Upper lobe of right lung (tissue), 1 donor: ENCODE data around the gene PLSCR1. TPM values are rescaled to one million over a fixed set of nuclear protein-coding genes. Genes with fewer than 3 reads are reported as not detected.

ENCODE experiments used
- ATAC-seq: fragments of 200-7000 bp; cut with Tn5 transposase; one replicate; pipeline ENCODE4 v1.9.1; 2020; ENCODE audit warnings: mild to moderate bottlenecking, moderate library complexity
- DNase-seq: peaks from one replicate; pipeline ENCODE4 v3.0.0-alpha.2; 2020
- H3K27ac ChIP-seq: fragments of 200-600 bp; one replicate; pipeline ENCODE4 v1.8.0; 2022
- H3K27me3 ChIP-seq: fragments of 200-600 bp; one replicate; pipeline ENCODE4 v1.8.0; 2022; ENCODE audit warnings: mild to moderate bottlenecking
- H3K36me3 ChIP-seq: fragments of 200-600 bp; one replicate; pipeline ENCODE4 v1.8.0; 2022
- H3K4me1 ChIP-seq: fragments of 200-600 bp; one replicate; pipeline ENCODE4 v1.8.0; 2022
- H3K4me3 ChIP-seq: fragments of 200-600 bp; one replicate; pipeline ENCODE4 v1.8.0; 2022; ENCODE audit warnings: mild to moderate bottlenecking
- H3K9me3 ChIP-seq: fragments of 200-600 bp; one replicate; pipeline ENCODE4 v1.8.0; 2022
- intact Hi-C: fragments of 100-400 bp; cut with DNase I; formaldehyde crosslinking; loops from one replicate; pipeline ENCODE4 v1.11.0; 2022
- total RNA-seq: library from RNA; stranded (reverse); fragmentation: NEBNext Ultra II Directional; extraction: Animal tissue kit (Norgen Biotek cat#: 25700); gene quantifications from one replicate; pipeline ENCODE4 v1.2.1, GENCODE V29; 2021
- TF ChIP-seq, protein P1 (sequence below): fragments of 200-600 bp; IDR thresholded peaks from one replicate; pipeline ENCODE4 v1.8.0; 2022; ENCODE audit warnings: antibody characterized with exemption
- donor health status: DM: no; HTN: yes; CAD: no; lungs with severe emphysema.

Gene PLSCR1
- total RNA-seq, 1 donor from 2014 or later: 165 TPM

DNA sequence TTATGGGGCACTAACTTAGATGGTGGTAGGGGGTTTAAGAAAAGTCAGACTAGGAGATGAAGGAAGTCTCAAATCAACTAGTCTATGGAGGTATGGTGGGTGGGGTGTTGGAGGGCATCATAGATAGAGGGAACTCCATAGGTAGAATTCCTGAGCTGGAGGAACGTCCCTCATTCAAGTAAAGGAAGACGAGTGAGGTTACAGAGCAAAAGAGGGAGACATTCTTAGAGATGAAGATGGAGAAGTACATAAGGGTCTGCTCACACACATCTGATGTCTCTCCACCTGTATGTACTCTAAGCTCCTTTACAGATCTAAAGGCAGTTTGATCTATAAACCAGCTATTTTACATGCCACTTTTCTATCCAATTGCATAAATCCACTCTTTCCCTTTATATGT lies 1.4 kb downstream of the PLSCR1 start:
- H3K27me3 ChIP-seq: no peaks in the 10 kb centered on the region
- DNase-seq (no peak), ATAC-seq (no peak)
- intact Hi-C loops: no loop called here
- peak overlapping the region; percentile 97 for H3K27ac ChIP-seq
- no peaks in the 10 kb centered on the region for H3K9me3 ChIP-seq
- H3K36me3 ChIP-seq: no peaks in the 10 kb centered on the region
- peaks cover 33% of the 10 kb centered on the region for H3K4me1 ChIP-seq
- TF ChIP-seq, protein P1, sequence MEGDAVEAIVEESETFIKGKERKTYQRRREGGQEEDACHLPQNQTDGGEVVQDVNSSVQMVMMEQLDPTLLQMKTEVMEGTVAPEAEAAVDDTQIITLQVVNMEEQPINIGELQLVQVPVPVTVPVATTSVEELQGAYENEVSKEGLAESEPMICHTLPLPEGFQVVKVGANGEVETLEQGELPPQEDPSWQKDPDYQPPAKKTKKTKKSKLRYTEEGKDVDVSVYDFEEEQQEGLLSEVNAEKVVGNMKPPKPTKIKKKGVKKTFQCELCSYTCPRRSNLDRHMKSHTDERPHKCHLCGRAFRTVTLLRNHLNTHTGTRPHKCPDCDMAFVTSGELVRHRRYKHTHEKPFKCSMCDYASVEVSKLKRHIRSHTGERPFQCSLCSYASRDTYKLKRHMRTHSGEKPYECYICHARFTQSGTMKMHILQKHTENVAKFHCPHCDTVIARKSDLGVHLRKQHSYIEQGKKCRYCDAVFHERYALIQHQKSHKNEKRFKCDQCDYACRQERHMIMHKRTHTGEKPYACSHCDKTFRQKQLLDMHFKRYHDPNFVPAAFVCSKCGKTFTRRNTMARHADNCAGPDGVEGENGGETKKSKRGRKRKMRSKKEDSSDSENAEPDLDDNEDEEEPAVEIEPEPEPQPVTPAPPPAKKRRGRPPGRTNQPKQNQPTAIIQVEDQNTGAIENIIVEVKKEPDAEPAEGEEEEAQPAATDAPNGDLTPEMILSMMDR: no peak
- H3K4me3 ChIP-seq: peak overlapping the region; percentile 80

DNA sequence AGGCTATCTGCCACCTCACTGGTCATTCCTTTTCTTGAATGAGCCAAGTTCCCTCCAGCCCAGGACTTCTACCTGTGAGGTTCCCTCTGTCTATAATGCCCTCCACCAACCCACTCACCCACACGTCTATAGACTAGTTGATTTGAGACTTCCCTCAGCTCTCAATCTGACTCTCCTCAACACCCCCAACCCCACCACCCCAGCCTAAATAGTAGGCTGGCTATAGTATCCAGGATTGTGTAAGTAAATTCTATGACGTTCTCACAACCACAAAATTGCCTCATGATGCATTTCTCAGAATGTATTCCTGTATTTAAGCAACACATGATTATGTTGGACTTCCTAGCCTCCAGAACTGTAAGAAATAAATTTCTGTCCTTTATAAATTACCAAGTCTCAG lies 2.2 kb downstream of the PLSCR1 start:
- peaks cover 38% of the 10 kb centered on the region for H3K4me1 ChIP-seq
- peak; percentile 1 for ATAC-seq
- no peaks in the 10 kb centered on the region for H3K9me3 ChIP-seq
- no peak for DNase-seq
- intact Hi-C loops: no loop called here
- H3K4me3 ChIP-seq: peak overlapping the region; percentile 80
- no peaks in the 10 kb centered on the region for H3K27me3 ChIP-seq
- H3K36me3 ChIP-seq: no peaks in the 10 kb centered on the region
- H3K27ac ChIP-seq: peak overlapping the region; percentile 97
- TF ChIP-seq, protein P1: no peak

DNA sequence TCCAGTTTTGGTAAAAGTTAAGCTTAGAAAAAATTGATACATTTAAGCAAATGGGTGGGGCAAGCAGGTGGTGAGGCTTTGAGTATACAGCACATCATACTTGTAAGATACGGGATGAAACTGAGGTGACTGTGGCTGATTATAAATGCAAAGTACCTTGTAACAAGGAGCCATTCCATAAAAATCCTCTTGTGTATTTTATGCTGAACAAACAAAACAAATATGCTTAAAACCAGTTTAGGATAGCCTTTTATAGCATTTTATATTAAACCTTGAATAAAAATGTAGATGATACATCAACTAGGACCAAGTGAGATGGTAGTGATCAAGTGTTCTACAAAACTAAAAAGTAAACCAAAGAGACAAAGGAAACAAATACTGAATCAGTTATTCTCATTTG lies 3.4 kb downstream of the PLSCR1 start:
- no peaks in the 10 kb centered on the region for H3K9me3 ChIP-seq
- ATAC-seq: no peak
- TF ChIP-seq, protein P1: no peak
- DNase-seq: no peak
- H3K27me3 ChIP-seq: no peaks in the 10 kb centered on the region
- peaks cover 46% of the 10 kb centered on the region for H3K4me1 ChIP-seq
- H3K36me3 ChIP-seq: no peaks in the 10 kb centered on the region
- peak overlapping the region; percentile 80 for H3K4me3 ChIP-seq
- no peak overlapping the region for H3K27ac ChIP-seq
- intact Hi-C loops: no loop called here

DNA sequence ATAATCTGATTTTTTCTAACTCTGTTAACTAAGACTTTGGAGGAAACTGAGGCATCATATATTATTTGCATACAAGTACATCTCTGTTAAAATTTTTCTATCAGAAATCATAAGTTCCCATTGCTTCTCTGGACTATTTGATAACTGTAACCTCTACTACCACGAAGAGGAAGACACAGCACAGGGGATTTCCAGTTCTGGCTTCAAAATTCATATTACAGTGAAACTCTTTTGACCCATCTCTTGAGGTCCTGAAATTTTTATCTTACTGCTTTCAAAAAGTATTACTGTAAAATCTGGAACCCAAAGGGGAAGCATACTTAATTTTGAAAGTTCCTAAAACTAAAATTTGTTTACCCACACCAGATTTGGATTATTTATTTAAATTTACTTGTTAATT lies 4.2 kb downstream of the PLSCR1 start:
- Histone ChIP-seq H3K27me3 (no peaks in the 10 kb centered on the region), H3K4me1 (peaks cover 46% of the 10 kb centered on the region), H3K36me3 (no peaks in the 10 kb centered on the region), H3K4me3 (peak overlapping the region; percentile 80), H3K9me3 (no peaks in the 10 kb centered on the region), H3K27ac (no peak overlapping the region)
- no peak for DNase-seq
- TF ChIP-seq, protein P1: no peak
- no peak for ATAC-seq
- intact Hi-C loops: no loop called here

DNA sequence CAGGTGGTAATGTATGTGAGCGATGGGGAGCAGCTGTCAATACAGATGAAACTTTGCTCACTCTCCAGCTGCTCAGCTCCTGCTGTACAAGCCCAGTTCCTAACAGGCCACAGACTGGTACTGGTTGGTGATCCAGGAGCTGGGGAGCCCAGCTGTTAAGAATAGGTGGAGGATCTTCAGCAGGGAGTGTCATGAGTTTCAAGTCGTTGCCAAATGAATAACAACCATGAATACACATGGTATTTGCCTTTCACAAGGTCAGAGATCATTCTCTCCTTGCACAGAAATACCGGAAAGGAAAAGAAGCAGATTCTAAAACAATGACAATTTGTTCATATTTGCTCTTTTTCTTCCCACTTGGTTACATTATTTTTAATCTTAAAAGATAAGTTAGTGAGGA lies 5.1 kb downstream of the PLSCR1 start:
- H3K27ac ChIP-seq: no peak overlapping the region
- intact Hi-C loops: no loop called here
- H3K27me3 ChIP-seq: no peaks in the 10 kb centered on the region
- H3K9me3 ChIP-seq: no peaks in the 10 kb centered on the region
- no peak overlapping the region for H3K4me3 ChIP-seq
- ATAC-seq (no peak), DNase-seq (no peak)
- TF ChIP-seq, protein P1: no peak
- peaks cover 43% of the 10 kb centered on the region for H3K4me1 ChIP-seq
- no peaks in the 10 kb centered on the region for H3K36me3 ChIP-seq

DNA sequence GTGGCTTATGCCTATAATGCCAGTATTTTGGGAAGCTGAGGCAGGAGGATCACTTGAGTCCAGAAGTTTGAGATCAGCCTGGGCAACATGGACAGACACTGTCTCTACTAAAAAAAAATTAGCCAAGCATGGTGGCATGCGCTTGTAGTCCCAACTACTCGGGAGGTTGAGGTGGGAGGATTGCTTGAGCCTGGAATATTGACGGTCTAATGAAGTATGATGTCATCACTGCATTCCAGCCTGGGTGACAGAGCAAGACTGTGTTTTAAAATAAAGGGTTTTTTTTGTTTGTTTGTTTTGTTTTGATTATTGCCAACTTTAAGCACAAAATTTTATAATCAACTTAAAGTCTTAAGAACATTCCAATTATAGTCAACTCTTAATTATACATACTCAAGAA lies 6.8 kb downstream of the PLSCR1 start:
- TF ChIP-seq, protein P1: no peak
- Histone ChIP-seq H3K4me1 (peaks cover 42% of the 10 kb centered on the region), H3K36me3 (peaks cover 12% of the 10 kb centered on the region), H3K4me3 (no peak overlapping the region), H3K27me3 (no peaks in the 10 kb centered on the region), H3K27ac (no peak overlapping the region), H3K9me3 (no peaks in the 10 kb centered on the region)
- intact Hi-C loops: no loop called here
- no peak for ATAC-seq
- DNase-seq: no peak
